Left renal pelvis (tissue), 4 donors: ENCODE data around the gene HMGN4. TPM values are rescaled to one million over a fixed set of nuclear protein-coding genes. Genes with fewer than 3 reads are reported as not detected.

Source experiments
- DNase-seq, 4 donors: peaks; one replicate each; pipeline ENCODE4 v3.0.0-alpha.2; 2013; ENCODE audit warnings: low read depth in 4 of 4, low spot score in 3 of 4
- polyA plus RNA-seq, 4 donors: library from polyadenylated mRNA; unstranded; fragments of 120-200 nt; gene quantifications; one replicate each; pipeline ENCODE4 v1.2.1, GENCODE V29; 2013; ENCODE audit not compliant: insufficient read length in 4 of 4

HMGN4 gene
- polyA plus RNA-seq, 4 donors, result 77.8 to 91.6 (median 84.0) TPM

GRCh38 chr6:26575494-26575939 is 37.4 kb downstream of the HMGN4 start:
- DNase-seq, result no peak

DNA sequence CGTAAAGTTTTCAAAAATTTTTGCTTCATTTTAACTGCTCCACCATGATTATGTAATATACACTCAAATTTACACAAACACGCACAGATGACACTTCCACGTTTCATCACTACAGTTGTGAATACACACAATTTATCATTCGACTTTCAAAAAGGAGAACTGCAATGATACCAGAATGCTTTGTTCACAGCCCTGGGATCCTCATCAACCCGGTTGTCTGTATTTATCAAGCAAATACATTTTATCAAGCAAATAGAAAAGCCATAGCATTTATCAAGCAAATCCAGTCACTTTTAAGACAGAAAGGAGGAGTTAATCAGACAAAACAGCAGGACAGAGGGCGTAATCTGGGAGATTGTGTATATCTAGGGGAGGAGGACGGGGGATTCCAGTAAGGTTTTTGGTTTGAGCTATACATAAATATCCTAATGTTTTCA is 38.3 kb downstream of the HMGN4 start:
- DNase-seq, result no peak

GRCh38 chr6:26576929-26577719 is 39.0 kb downstream of the HMGN4 start:
- DNase-seq, result no peak

DNA sequence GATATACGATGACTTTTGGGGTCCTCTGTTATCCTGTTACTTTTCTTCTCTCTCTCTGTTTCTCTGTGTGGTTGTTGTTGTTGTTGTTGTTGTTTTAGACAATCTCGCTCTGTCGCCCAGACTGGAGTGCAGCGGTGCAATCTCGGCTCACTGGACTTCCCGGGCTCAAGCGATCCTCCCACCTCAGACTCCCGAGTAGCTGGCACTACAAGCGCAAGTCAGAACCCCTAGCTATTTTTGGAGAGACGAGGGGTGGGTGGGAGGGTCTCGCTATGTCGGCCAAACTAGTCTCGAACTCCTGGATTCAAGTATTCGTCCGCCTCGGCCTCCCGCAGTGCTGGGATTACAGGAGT is 39.5 kb downstream of the HMGN4 start:
- DNase-seq, result no peak

- DNase-seq, result no peak
Measured at GRCh38 chr6:26578279-26578678, 40.1 kb downstream of the HMGN4 start.

- no peak for DNase-seq
Measured at GRCh38 chr6:26578741-26579140, 40.6 kb downstream of the HMGN4 start.

DNA sequence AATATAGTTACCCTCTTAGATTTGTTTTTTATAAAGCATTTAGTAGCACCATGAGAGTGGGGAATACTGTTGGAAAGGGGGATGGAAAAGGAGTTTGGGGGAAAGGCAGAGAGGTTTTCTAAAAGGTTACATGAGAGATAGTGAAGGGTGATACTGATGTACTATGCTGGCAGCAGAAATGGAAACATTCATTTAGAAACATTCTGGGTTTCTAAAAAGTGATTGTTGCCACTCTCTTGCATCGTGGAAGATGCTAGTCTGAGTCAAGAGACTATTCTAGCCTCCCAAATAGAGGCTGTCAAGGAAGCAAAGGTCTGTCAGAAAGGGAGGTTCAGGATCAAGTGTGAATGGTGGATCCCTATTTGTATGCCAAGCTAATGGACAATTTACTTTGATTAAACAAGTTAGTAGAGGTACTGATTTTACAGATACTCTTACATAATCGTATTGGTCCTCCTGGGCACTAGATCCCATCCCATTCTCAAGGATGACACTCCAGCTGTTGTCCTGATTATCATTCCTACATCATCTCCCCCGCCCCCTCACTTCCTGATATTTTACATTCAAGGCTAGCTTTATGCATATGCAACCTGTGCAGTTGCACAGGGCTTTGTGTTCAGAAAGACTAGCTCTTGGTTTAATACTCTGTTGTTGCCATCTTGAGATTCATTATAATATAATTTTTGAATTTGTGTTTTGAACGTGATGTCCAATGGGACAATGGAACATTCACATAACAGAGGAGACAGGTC is 43.2 kb downstream of the HMGN4 start:
- DNase-seq, result no peak

DNA sequence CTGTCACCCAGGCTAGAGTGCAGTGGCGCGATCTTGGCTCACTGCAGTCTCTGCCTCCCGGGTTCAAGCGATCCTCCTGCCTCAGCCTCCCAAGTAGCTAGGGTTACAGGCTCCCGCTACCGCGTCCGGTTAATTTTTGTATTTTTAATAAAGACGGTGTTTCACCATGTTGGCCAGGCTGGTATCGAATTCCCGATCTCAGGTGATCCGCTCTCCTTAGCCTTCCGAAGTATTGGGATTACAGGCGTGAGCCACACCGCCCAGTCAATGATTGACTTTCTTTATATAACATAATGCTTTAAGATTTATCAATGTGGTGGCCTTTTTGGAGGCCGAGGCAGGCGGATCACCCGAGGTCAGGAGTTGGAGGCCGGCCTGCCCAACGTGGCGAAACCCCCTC is 50.8 kb downstream of the HMGN4 start:
- DNase-seq, result no peak

DNA sequence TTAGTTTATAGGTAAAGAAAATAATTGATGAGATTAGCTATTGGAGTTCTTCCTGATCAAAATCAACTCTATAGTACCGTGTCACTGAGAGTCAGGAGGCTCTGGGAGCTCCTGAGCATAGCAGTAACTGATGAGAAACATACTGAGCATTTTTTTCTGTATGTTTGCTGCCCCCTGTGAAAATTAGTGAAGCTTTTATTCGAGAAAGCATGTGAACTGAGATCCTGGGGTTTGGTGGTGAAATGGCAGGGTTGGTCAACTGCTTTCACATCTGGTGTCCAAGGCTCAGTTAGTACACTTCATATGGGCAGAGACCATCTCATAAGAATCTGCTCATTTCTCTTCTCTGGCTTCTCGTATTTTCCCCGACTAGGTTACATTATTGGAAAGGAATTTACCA is 54.5 kb downstream of the HMGN4 start:
- DNase-seq, result no peak

DNA sequence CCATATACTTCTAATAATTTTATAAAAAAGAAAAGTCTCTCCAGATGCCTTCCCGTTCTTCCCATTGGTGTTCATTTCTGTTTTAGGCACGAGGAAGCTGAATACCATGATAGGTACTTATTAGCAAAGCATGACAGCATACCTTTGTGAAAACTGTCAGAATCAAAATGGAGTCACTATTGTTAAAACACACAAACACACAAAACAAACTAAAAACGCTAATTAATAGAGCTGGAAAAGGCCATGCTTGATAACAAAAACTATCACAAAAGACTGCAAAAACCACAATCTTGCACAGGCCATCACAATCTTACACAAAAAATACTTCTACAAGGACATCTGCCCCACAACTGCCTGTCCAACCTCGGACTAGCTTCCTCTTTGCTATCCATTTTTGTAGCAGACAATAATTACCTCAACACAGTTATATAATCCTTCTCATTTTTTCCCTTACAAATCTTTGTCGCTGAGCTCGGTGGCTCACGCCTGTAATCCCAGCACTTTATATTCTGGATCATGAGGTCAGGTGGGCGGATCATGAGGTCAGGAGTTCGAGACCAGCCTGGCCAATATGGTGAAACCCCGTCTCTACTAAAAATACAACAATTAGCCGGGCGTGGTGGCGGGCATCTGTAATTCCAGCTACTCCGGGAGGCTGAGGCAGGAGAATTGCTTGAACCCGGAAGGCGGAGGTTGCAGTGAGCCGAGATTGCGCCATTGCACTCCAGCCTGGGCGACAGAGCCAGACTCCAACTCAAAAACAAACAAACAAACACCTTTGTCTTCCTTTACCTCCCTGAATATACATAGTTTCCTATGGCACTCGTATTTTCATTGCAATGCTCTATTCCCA is 55.3 kb downstream of the HMGN4 start:
- DNase-seq, result no peak

DNA sequence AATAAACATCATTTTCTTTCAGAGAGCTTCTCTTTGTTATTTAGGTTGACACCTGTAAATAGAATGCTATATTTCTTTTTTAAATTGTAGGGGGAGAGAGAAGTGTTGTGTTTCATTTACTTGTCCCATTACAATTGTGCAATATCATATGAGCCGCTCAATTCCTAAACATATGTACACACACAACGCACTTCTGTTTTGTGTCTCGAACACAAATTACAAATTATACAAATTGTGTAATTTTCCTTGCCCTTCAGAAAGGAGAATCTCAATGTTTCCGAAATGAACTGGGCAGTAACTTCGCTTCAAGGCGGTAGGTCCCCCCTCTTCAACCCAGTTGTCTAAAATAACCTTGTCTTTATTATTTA is 55.9 kb downstream of the HMGN4 start:
- no peak for DNase-seq

DNA sequence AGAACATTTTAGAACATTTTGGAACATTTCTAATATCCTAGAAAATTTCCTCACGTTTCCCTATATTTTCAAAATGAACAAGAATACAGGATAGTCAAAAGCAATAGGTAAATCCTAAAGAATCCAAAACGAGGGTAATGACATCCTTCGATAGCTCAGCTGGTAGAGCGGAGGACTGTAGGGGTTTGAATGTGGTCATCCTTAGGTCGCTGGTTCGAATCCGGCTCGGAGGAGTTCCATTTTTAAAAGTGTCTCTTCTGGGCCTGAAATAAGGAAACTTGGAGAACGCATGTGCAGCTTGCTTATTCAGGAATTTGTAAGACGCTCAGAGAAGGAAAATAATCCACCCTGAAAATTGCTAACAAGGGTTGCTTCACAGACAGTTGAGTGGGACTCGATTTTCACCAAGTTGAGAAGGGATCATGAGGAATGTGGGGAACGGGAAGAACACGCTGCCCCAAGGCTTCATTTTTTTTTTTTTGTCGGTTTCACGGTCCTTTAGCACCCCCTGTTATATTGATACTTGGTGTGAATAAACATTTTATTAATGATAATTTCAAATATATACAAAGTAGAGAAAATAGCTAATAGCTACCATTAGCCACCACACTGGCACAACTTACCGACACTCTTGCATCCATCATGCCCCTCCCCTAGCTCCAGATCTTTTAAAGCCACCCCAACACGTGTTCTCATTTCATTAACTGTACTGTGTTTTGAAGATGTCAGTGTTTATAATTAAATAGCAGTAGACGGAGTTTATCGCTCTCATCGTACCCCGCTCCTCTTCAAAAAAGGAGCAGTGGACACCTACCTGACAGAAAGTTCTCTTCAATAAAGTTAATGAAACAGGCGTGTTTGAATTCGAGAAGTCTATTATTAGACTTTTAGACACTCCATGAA is 56.8 kb downstream of the HMGN4 start:
- DNase-seq, result no peak

- DNase-seq, result peak; percentile 77 to 82 (median 80)
Measured at GRCh38 chr6:26595669-26596269, 57.6 kb downstream of the HMGN4 start.

Other genes with a start within 250 kb of the HMGN4 start
- gene BTN3A2, start 173.2 kb upstream of the HMGN4 start, polyA plus RNA-seq, result 10 to 100 TPM; 10.8 to 21.2 (median 17.0) TPM
- 10 to 100 TPM; 13.1 to 18.9 (median 14.8) TPM for gene BTN2A2, start 155.3 kb upstream of the HMGN4 start, polyA plus RNA-seq
- gene BTN3A1, start 136.1 kb upstream of the HMGN4 start, polyA plus RNA-seq, result 10 to 100 TPM; 26.7 to 59.2 (median 28.0) TPM
- 10 to 100 TPM; 16.4 to 49.2 (median 17.7) TPM for gene BTN3A3, start 97.9 kb upstream of the HMGN4 start, polyA plus RNA-seq
- gene BTN2A1, start 80.4 kb upstream of the HMGN4 start, polyA plus RNA-seq, result 10 to 100 TPM; 28.5 to 33.6 (median 31.9) TPM
- gene BTN1A1, start 38.1 kb upstream of the HMGN4 start, polyA plus RNA-seq, result under 1 TPM; 0.15 to 0.29 (median 0.24) TPM
- gene ABT1, start 58.6 kb downstream of the HMGN4 start, polyA plus RNA-seq, result 10 to 100 TPM; 13.2 to 16.2 (median 15.0) TPM
- 10 to 100 TPM; 37.1 to 50.8 (median 40.4) TPM for gene ZNF322, start 121.4 kb downstream of the HMGN4 start, polyA plus RNA-seq